ENCODE results near the gene SLC25A38.

SLC25A38 gene

GRCh38 chr3:39438880-39439279 is 55.7 kb downstream of the SLC25A38 start:
- no peak for DNase-seq

GRCh38 chr3:39440316-39440715 is 57.1 kb downstream of the SLC25A38 start:
- DNase-seq, result no peak

- no peak for DNase-seq
Measured at GRCh38 chr3:39443530-39443929, 60.4 kb downstream of the SLC25A38 start.

- no peak for DNase-seq
Measured at GRCh38 chr3:39445927-39446326, 62.8 kb downstream of the SLC25A38 start.

- DNase-seq, result no peak
Measured at GRCh38 chr3:39446444-39446843, 63.3 kb downstream of the SLC25A38 start.
